ENCODE data around the gene GNGT2.

- TF ChIP-seq POLR2AphosphoS5 (IDR thresholded peaks at IDR 0.05; ENCODE audit: low read depth, low read length): no peak
- TF ChIP-seq RFX5 (IDR thresholded peaks at IDR 0.05; ENCODE audit: low read length): no peak
- TF ChIP-seq CTCF (IDR thresholded peaks at IDR 0.05): no peak
- TF ChIP-seq RAD21 (IDR thresholded peaks at IDR 0.05; ENCODE audit: low read length): no peak
- TF ChIP-seq ELF1 (IDR thresholded peaks at IDR 0.05): no peak
- no peak for TF ChIP-seq USF2 (IDR thresholded peaks at IDR 0.05; ENCODE audit: borderline replicate concordance, low read depth, low read length)
- TF ChIP-seq RCOR1 (IDR thresholded peaks at IDR 0.05; ENCODE audit: low read length): no peak
- no peak for TF ChIP-seq GABPA (IDR thresholded peaks at IDR 0.05; ENCODE audit: low read depth)
- no peak for TF ChIP-seq NFIC (IDR thresholded peaks at IDR 0.05; ENCODE audit: borderline replicate concordance)
- TF ChIP-seq FOSL2 (IDR thresholded peaks at IDR 0.05; ENCODE audit: borderline replicate concordance, low read depth): no peak
- TF ChIP-seq, protein P1, sequence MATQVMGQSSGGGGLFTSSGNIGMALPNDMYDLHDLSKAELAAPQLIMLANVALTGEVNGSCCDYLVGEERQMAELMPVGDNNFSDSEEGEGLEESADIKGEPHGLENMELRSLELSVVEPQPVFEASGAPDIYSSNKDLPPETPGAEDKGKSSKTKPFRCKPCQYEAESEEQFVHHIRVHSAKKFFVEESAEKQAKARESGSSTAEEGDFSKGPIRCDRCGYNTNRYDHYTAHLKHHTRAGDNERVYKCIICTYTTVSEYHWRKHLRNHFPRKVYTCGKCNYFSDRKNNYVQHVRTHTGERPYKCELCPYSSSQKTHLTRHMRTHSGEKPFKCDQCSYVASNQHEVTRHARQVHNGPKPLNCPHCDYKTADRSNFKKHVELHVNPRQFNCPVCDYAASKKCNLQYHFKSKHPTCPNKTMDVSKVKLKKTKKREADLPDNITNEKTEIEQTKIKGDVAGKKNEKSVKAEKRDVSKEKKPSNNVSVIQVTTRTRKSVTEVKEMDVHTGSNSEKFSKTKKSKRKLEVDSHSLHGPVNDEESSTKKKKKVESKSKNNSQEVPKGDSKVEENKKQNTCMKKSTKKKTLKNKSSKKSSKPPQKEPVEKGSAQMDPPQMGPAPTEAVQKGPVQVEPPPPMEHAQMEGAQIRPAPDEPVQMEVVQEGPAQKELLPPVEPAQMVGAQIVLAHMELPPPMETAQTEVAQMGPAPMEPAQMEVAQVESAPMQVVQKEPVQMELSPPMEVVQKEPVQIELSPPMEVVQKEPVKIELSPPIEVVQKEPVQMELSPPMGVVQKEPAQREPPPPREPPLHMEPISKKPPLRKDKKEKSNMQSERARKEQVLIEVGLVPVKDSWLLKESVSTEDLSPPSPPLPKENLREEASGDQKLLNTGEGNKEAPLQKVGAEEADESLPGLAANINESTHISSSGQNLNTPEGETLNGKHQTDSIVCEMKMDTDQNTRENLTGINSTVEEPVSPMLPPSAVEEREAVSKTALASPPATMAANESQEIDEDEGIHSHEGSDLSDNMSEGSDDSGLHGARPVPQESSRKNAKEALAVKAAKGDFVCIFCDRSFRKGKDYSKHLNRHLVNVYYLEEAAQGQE (IDR thresholded peaks at IDR 0.05; ENCODE audit: low read depth, low read length): no peak
- no peak for TF ChIP-seq YY1 (IDR thresholded peaks at IDR 0.05; ENCODE audit: low read depth)
- TF ChIP-seq CHD2 (IDR thresholded peaks at IDR 0.05; ENCODE audit: low read length, partially characterized antibody): no peak
These were observed 43.7 kb upstream of the GNGT2 start for GRCh38 chr17:49254066-49254465.

All from SK-N-SH (cell line).